ENCODE results near the gene RTBDN.
A peak's percentile ranks its signal among the peaks of the same experiment; 100 is the strongest.
"Not testable (repeated sequence)": the region's sequence is repeated elsewhere in the genome, so short reads cannot be mapped to it uniquely, and the experiment has no call there.

The RTBDN gene

GRCh38 chr19:12817810-12818209, 16.6 kb downstream of the RTBDN start:
- DNase-seq (ENCODE audit: low spot score): not testable (repeated sequence)

GRCh38 chr19:12817188-12817587, 17.2 kb downstream of the RTBDN start:
- DNase-seq (ENCODE audit: low spot score): not testable (repeated sequence)

- DNase-seq (ENCODE audit: low spot score): no peak
These were observed 19.3 kb downstream of the RTBDN start for GRCh38 chr19:12815088-12815487.

GRCh38 chr19:12806242-12807081, 27.9 kb downstream of the RTBDN start, which contains the start of gene RNASEH2A:
Gene RNASEH2A, plus strand, starts transcription at chr19:12806584. Its CDS starts 90 bp downstream, at chr19:12806674.
- DNase-seq (ENCODE audit: low spot score): peak; percentile 93

- DNase-seq (ENCODE audit: low spot score): no peak
These were observed 30.3 kb downstream of the RTBDN start for GRCh38 chr19:12804051-12804450.

- DNase-seq (ENCODE audit: low spot score): peak; percentile 32
These were observed 31.9 kb downstream of the RTBDN start for GRCh38 chr19:12802267-12803106.

- peak; percentile 77 for DNase-seq (ENCODE audit: low spot score)
These were observed 32.7 kb downstream of the RTBDN start, which contains the start of the genes PRDX2 and THSD8 for GRCh38 chr19:12801466-12802266. Gene PRDX2, minus strand, starts transcription at chr19:12801800. Its CDS starts 539 bp downstream, at chr19:12801261. Gene THSD8, plus strand, starts transcription at chr19:12802069. Its CDS starts 3 bp downstream, at chr19:12802072.

GRCh38 chr19:12800923-12801465, 33.4 kb downstream of the RTBDN start:
- DNase-seq (ENCODE audit: low spot score): no peak

GRCh38 chr19:12800466-12800770, 34.0 kb downstream of the RTBDN start:
- no peak for DNase-seq (ENCODE audit: low spot score)

- DNase-seq (ENCODE audit: low spot score): no peak
These were observed 34.5 kb downstream of the RTBDN start for GRCh38 chr19:12799742-12800465.

GRCh38 chr19:12797607-12798006, 36.8 kb downstream of the RTBDN start:
- DNase-seq (ENCODE audit: low spot score): not testable (repeated sequence)

- DNase-seq (ENCODE audit: low spot score): no peak
These were observed 37.2 kb downstream of the RTBDN start for GRCh38 chr19:12797141-12797587.

GRCh38 chr19:12796146-12797071, 38.0 kb downstream of the RTBDN start:
- peak; percentile 59 for DNase-seq (ENCODE audit: low spot score)

GRCh38 chr19:12794971-12795381, 39.4 kb downstream of the RTBDN start:
- DNase-seq (ENCODE audit: low spot score): no peak

- DNase-seq (ENCODE audit: low spot score): no peak
These were observed 40.0 kb downstream of the RTBDN start for GRCh38 chr19:12794196-12794941.

GRCh38 chr19:12793290-12794195, 40.8 kb downstream of the RTBDN start:
- DNase-seq (ENCODE audit: low spot score): peak; percentile 94

GRCh38 chr19:12792853-12793289, 41.5 kb downstream of the RTBDN start:
- DNase-seq (ENCODE audit: low spot score): no peak

All from germinal center (tissue), 1 donor.